T-helper 2 cell treated with Interferon-gamma antibody and Interleukin-4, amounts not matched to agents 100 ng/mL and 5 ng/mL, for 36 hours (primary cell): ENCODE results near the gene UTY. TPM values are rescaled to one million over a fixed set of nuclear protein-coding genes. Genes with fewer than 3 reads are reported as not detected.

Experiments used
- intact Hi-C: fragments of 100-400 bp; cut with micrococcal nuclease; formaldehyde crosslinking; loops from one replicate; pipeline ENCODE4 v1.15.1; 2023
- total RNA-seq: library from RNA; stranded (reverse); gene quantifications from 2 replicates; pipeline ENCODE4 v1.2.3, GENCODE V29; 2022

Gene UTY
- total RNA-seq = 28.1 and 28.5 TPM in 2 replicates

GRCh38 chrY:13479828-13480227 lies at the start of gene UTY:
TSS of gene UTY (minus strand) at chrY:13480033. CDS start at chrY:13479665, 368 bp downstream.
- intact Hi-C loops = loop anchor here (1.0 to 5.0 kb wide), 4 partner anchors 44 to 862 kb away; partner anchors contain the start of gene TMSB4Y

- intact Hi-C loops = no loop called here
These were observed 40.6 kb upstream of the UTY start for GRCh38 chrY:13520474-13520873.

GRCh38 chrY:13501215-13501614 lies 21.4 kb upstream of the UTY start:
- intact Hi-C loops = no loop called here

GRCh38 chrY:13493737-13494136 lies 13.9 kb upstream of the UTY start:
- intact Hi-C loops = no loop called here

GRCh38 chrY:13492408-13492807 lies 12.6 kb upstream of the UTY start:
- intact Hi-C loops = no loop called here

GRCh38 chrY:13488738-13489137 lies 8.9 kb upstream of the UTY start:
- intact Hi-C loops = no loop called here

- intact Hi-C loops = loop anchor here (1.0 to 2.0 kb wide), 3 partner anchors 43 to 816 kb away; partner anchors contain the start of gene TMSB4Y
These were observed 617 bp downstream of the UTY start for GRCh38 chrY:13479121-13479711.

GRCh38 chrY:13478126-13478785 lies 1.6 kb downstream of the UTY start:
- intact Hi-C loops = loop anchor here (1.0 to 2.0 kb wide), 2 partner anchors 573 to 815 kb away; no protein-coding TSS in a partner anchor

- intact Hi-C loops = no loop called here
These were observed 4.8 kb downstream of the UTY start for GRCh38 chrY:13474997-13475396.

- intact Hi-C loops = no loop called here
These were observed 28.3 kb downstream of the UTY start for GRCh38 chrY:13451572-13451971.

- intact Hi-C loops = no loop called here
These were observed 29.2 kb downstream of the UTY start for GRCh38 chrY:13450596-13451130.

GRCh38 chrY:13445566-13445965 lies 34.3 kb downstream of the UTY start:
- intact Hi-C loops = no loop called here

GRCh38 chrY:13443146-13443545 lies 36.7 kb downstream of the UTY start:
- intact Hi-C loops = no loop called here

GRCh38 chrY:13440811-13441210 lies 39.0 kb downstream of the UTY start:
- intact Hi-C loops = no loop called here

- intact Hi-C loops = loop anchor here (1.0 kb wide), 2 partner anchors 43 to 267 kb away; partner anchors contain the start of gene TMSB4Y
These were observed 43.6 kb downstream of the UTY start for GRCh38 chrY:13435968-13436937.

GRCh38 chrY:13435206-13435967 lies 44.4 kb downstream of the UTY start:
- intact Hi-C loops = no loop called here

GRCh38 chrY:13432293-13433025 lies 47.4 kb downstream of the UTY start:
- intact Hi-C loops = no loop called here

GRCh38 chrY:13429551-13429950 lies 50.3 kb downstream of the UTY start:
- intact Hi-C loops = no loop called here

- intact Hi-C loops = no loop called here
These were observed 56.5 kb downstream of the UTY start for GRCh38 chrY:13423281-13423732.
